Mesendoderm (in vitro differentiated cells): ENCODE results near the gene SMIM23.

Experiments used
- DNase-seq: peaks from one replicate; pipeline ENCODE4 v3.0.0; 2013
- H2AK5ac ChIP-seq: 2 replicates; pipeline ENCODE4 v1.6.1; 2013; ENCODE audit warnings: low read length, inconsistent platforms
- H2BK120ac ChIP-seq: 2 replicates; pipeline ENCODE4 v1.6.1; 2013; ENCODE audit warnings: low read depth, mild to moderate bottlenecking, low read length, moderate library complexity, mixed read lengths
- H2BK15ac ChIP-seq: replicated peaks from 2 replicates; pipeline ENCODE4 v1.6.1; 2013; ENCODE audit warnings: low read depth, mild to moderate bottlenecking, moderate library complexity
- H2BK5ac ChIP-seq: 2 replicates; pipeline ENCODE4 v1.6.1; 2013; ENCODE audit warnings: low read length, inconsistent platforms
- H3K18ac ChIP-seq: 2 replicates; pipeline ENCODE4 v1.6.1; 2013; ENCODE audit warnings: mild to moderate bottlenecking, low read length, mixed read lengths
- H3K23ac ChIP-seq: one replicate; pipeline ENCODE4 v1.6.1; 2013; ENCODE audit warnings: low read length
- H3K27ac ChIP-seq: 2 replicates; pipeline ENCODE4 v1.5.1; 2013; ENCODE audit warnings: low read depth, mild to moderate bottlenecking, inconsistent platforms, low read length, moderate library complexity
- H3K27me3 ChIP-seq: 2 replicates; pipeline ENCODE4 v1.6.1; 2013; ENCODE audit warnings: low read length, control low read depth, mild to moderate bottlenecking, inconsistent platforms; ENCODE audit not compliant: insufficient read depth, poor library complexity
- H3K36me3 ChIP-seq: 2 replicates; pipeline ENCODE4 v1.6.1; 2013; ENCODE audit warnings: low read length, inconsistent platforms; ENCODE audit not compliant: control insufficient read depth, insufficient read depth
- H3K4ac ChIP-seq: one replicate; pipeline ENCODE4 v1.6.1; 2013; ENCODE audit warnings: low read depth, mild to moderate bottlenecking, low read length, moderate library complexity
- H3K4me1 ChIP-seq: 2 replicates; pipeline ENCODE4 v1.6.1; 2013; ENCODE audit warnings: low read depth, low read length, inconsistent platforms; ENCODE audit not compliant: control insufficient read depth
- H3K4me2 ChIP-seq: 2 replicates; pipeline ENCODE4 v1.6.1; 2013; ENCODE audit warnings: low read length
- H3K4me3 ChIP-seq: 2 replicates; pipeline ENCODE4 v1.5.1; 2013; ENCODE audit warnings: mild to moderate bottlenecking, low read length
- H3K56ac ChIP-seq: one replicate; pipeline ENCODE4 v1.6.1; 2013; ENCODE audit warnings: low read length
- H3K79me1 ChIP-seq: 2 replicates; pipeline ENCODE4 v1.6.1; 2013; ENCODE audit warnings: low read length, inconsistent platforms
- H3K79me2 ChIP-seq: 2 replicates; pipeline ENCODE4 v1.6.1; 2013; ENCODE audit warnings: mild to moderate bottlenecking, low read length; ENCODE audit not compliant: control insufficient read depth, insufficient read depth
- H3K9ac ChIP-seq: 2 replicates; pipeline ENCODE4 v1.6.1; 2013; ENCODE audit warnings: low read length, inconsistent platforms
- H4K5ac ChIP-seq: one replicate; pipeline ENCODE4 v1.6.1; 2013; ENCODE audit warnings: low read length
- H4K8ac ChIP-seq: one replicate; pipeline ENCODE4 v1.6.1; 2013; ENCODE audit warnings: low read depth, mild to moderate bottlenecking, control low read depth, low read length, moderate library complexity
- WGBS: extraction: QIAGEN DNeasy Blood & Tissue Kit; methylation state at CpG from one replicate; pipeline ENCODE4 v1.1.7; 2013; ENCODE audit warnings: low lambda C conversion rate, missing lambda C conversion rate; ENCODE audit not compliant: insufficient coverage; ENCODE audit errors: extremely low coverage; 5-methylcytosine and 5-hydroxymethylcytosine counted together

The SMIM23 gene

DNA sequence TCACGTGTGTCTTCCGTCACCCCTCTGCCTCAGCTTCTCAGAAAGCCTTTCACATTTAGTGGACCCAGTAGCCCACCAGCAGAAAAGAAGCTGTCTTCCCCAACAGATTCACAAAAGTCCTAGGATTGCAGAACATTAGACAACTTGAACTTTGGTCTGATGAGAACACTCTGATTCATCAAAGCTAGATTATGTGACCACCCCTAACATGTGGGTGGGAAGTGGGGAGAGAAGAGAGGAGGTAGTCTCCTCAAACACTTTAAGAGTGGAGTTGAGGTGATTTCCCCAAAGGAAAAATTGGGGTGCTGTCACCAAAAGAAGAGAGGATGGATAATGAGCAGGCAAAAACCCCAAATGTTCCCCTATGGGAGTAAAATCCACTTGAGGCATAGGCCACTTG is 41.4 kb upstream of the SMIM23 start:
- Histone ChIP-seq H3K4me2 (no peak overlapping the region), H3K36me3 (no peaks in the 10 kb centered on the region), H4K5ac (no peak overlapping the region), H3K18ac (no peak overlapping the region), H4K8ac (no peak overlapping the region), H3K79me1 (no peaks in the 10 kb centered on the region), H3K4me1 (no peaks in the 10 kb centered on the region), H3K27ac (no peak overlapping the region), H2AK5ac (no peak overlapping the region), H3K23ac (no peak overlapping the region), H3K79me2 (no peaks in the 10 kb centered on the region), H3K27me3 (no peaks in the 10 kb centered on the region), H3K4ac (no peak overlapping the region), H2BK5ac (no peak overlapping the region), H2BK120ac (no peak overlapping the region), H3K4me3 (no peak overlapping the region), H3K9ac (no peak overlapping the region), H2BK15ac (no peak overlapping the region), H3K56ac (no peak overlapping the region)
- no CpG with 5 or more reads among the region's 2 CpGs for WGBS
- no peak for DNase-seq

DNA sequence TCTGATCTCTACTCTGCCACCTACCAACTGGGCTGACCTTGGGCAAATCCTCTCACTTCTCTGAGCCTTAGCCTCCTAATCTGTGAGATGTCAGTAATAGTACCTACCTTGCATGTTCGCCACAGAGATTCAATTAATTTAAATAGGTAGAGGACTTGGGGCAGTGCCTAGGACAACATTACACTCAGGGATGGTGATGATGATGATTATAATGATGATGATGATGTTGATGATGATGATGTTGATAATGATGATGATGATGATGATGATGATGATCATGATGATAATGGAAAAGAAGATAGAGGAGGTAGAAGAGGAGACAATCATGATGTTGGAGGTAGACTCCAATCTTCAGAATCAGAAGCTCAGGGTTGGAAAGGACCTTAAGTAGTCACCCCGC is 40.7 kb upstream of the SMIM23 start:
- no peak overlapping the region for H3K4me3 ChIP-seq
- no peak overlapping the region for H2BK120ac ChIP-seq
- no peak overlapping the region for H3K56ac ChIP-seq
- H4K8ac ChIP-seq: no peak overlapping the region
- no peak overlapping the region for H4K5ac ChIP-seq
- no peak for DNase-seq
- no peak overlapping the region for H2BK5ac ChIP-seq
- no peak overlapping the region for H3K23ac ChIP-seq
- H3K36me3 ChIP-seq: no peaks in the 10 kb centered on the region
- H3K79me2 ChIP-seq: no peaks in the 10 kb centered on the region
- no peak overlapping the region for H2BK15ac ChIP-seq
- WGBS: no CpG with 5 or more reads among the region's 2 CpGs
- no peak overlapping the region for H3K9ac ChIP-seq
- H3K79me1 ChIP-seq: no peaks in the 10 kb centered on the region
- H3K4ac ChIP-seq: no peak overlapping the region
- H3K4me1 ChIP-seq: no peaks in the 10 kb centered on the region
- H3K4me2 ChIP-seq: no peak overlapping the region
- no peak overlapping the region for H3K18ac ChIP-seq
- H3K27ac ChIP-seq: no peak overlapping the region
- no peak overlapping the region for H2AK5ac ChIP-seq
- no peaks in the 10 kb centered on the region for H3K27me3 ChIP-seq

- Histone ChIP-seq H3K27ac (no peak overlapping the region), H2BK5ac (no peak overlapping the region), H2BK15ac (no peak overlapping the region), H3K23ac (no peak overlapping the region), H3K79me1 (no peaks in the 10 kb centered on the region), H3K9ac (no peak overlapping the region), H3K79me2 (no peaks in the 10 kb centered on the region), H4K8ac (no peak overlapping the region), H4K5ac (no peak overlapping the region), H2AK5ac (no peak overlapping the region), H3K56ac (no peak overlapping the region), H3K4ac (no peak overlapping the region), H3K4me3 (no peak overlapping the region), H3K18ac (no peak overlapping the region), H3K36me3 (no peaks in the 10 kb centered on the region), H3K27me3 (no peaks in the 10 kb centered on the region), H3K4me1 (no peaks in the 10 kb centered on the region), H2BK120ac (no peak overlapping the region), H3K4me2 (no peak overlapping the region)
- WGBS: no CpG with 5 or more reads among the region's 5 CpGs
- DNase-seq: no peak
Measured at GRCh38 chr5:171745602-171746001, 40.0 kb upstream of the SMIM23 start.

GRCh38 chr5:171747061-171747859 is 38.4 kb upstream of the SMIM23 start:
- Histone ChIP-seq H3K4ac (no peak overlapping the region), H2BK120ac (no peak overlapping the region), H2BK15ac (no peak overlapping the region), H3K4me3 (no peak overlapping the region), H4K8ac (no peak overlapping the region), H3K27ac (no peak overlapping the region), H3K9ac (no peak overlapping the region), H3K18ac (no peak overlapping the region), H4K5ac (no peak overlapping the region), H3K4me1 (no peaks in the 10 kb centered on the region), H3K4me2 (no peak overlapping the region), H3K27me3 (no peaks in the 10 kb centered on the region), H3K79me1 (no peaks in the 10 kb centered on the region), H3K79me2 (no peaks in the 10 kb centered on the region), H3K36me3 (no peaks in the 10 kb centered on the region), H3K56ac (no peak overlapping the region), H2AK5ac (no peak overlapping the region), H3K23ac (no peak overlapping the region), H2BK5ac (no peak overlapping the region)
- WGBS: no CpG with 5 or more reads among the region's 7 CpGs
- DNase-seq: no peak

GRCh38 chr5:171748720-171749119 is 36.9 kb upstream of the SMIM23 start:
- H3K4ac ChIP-seq: no peak overlapping the region
- DNase-seq: no peak
- no peaks in the 10 kb centered on the region for H3K79me2 ChIP-seq
- no peak overlapping the region for H2BK5ac ChIP-seq
- H4K5ac ChIP-seq: no peak overlapping the region
- no peak overlapping the region for H2AK5ac ChIP-seq
- H3K4me2 ChIP-seq: no peak overlapping the region
- H3K56ac ChIP-seq: no peak overlapping the region
- H3K4me3 ChIP-seq: no peak overlapping the region
- H3K27ac ChIP-seq: no peak overlapping the region
- H2BK120ac ChIP-seq: no peak overlapping the region
- WGBS: no CpG with 5 or more reads among the region's 6 CpGs
- H3K18ac ChIP-seq: no peak overlapping the region
- H3K27me3 ChIP-seq: no peaks in the 10 kb centered on the region
- H2BK15ac ChIP-seq: no peak overlapping the region
- H3K36me3 ChIP-seq: no peaks in the 10 kb centered on the region
- H3K9ac ChIP-seq: no peak overlapping the region
- no peak overlapping the region for H3K23ac ChIP-seq
- no peak overlapping the region for H4K8ac ChIP-seq
- H3K79me1 ChIP-seq: no peaks in the 10 kb centered on the region
- no peaks in the 10 kb centered on the region for H3K4me1 ChIP-seq

DNA sequence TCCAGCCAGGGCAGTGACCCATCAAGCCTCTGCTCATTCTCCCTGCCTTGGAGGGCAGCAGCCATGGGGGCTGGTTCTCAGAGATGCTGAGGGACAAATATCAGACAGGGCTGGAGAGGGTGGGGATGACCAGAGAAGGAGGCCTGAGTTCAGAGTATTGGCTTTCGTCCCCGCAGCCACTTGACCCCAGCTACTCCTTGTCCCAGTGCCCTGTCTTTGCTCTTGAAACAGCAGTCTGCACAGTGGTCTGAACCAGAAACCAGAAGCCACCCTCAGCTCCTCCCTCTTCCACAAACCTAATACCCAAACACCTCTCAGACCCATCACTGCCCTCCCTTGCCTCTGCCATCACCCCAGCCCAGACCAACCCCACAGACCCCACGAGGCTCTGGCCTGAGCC is 36.3 kb upstream of the SMIM23 start:
- Histone ChIP-seq H2BK5ac (no peak overlapping the region), H3K4ac (no peak overlapping the region), H3K18ac (no peak overlapping the region), H3K36me3 (no peaks in the 10 kb centered on the region), H2BK120ac (no peak overlapping the region), H3K27ac (no peak overlapping the region), H2AK5ac (no peak overlapping the region), H3K4me1 (no peaks in the 10 kb centered on the region), H4K5ac (no peak overlapping the region), H3K27me3 (no peaks in the 10 kb centered on the region), H3K4me2 (no peak overlapping the region), H3K79me2 (no peaks in the 10 kb centered on the region), H4K8ac (no peak overlapping the region), H3K56ac (no peak overlapping the region), H3K23ac (no peak overlapping the region), H2BK15ac (no peak overlapping the region), H3K79me1 (no peaks in the 10 kb centered on the region), H3K4me3 (no peak overlapping the region), H3K9ac (no peak overlapping the region)
- DNase-seq: no peak
- no CpG with 5 or more reads among the region's 3 CpGs for whole genome bisulfite sequencing
